ENCODE data around the gene COMMD10. TPM values are rescaled to one million over a fixed set of nuclear protein-coding genes. Genes with fewer than 3 reads are reported as not detected.

The COMMD10 gene
- total and polyA plus RNA-seq, 12 donors = 16.8 to 42.8 (median 35.4) TPM

GRCh38 chr5:116154252-116154651 is 69.4 kb downstream of the COMMD10 start:
- H3K4me1 ChIP-seq = peaks cover 0 to 17% (median 7%) of the 10 kb centered on the region in 9 donors
- H3K27ac ChIP-seq = no peak overlapping the region
- no peak for ATAC-seq
- intact Hi-C loops (cut with DNase I) = no loop called here
- no peak for DNase-seq
- no peaks in the 10 kb centered on the region for H3K36me3 ChIP-seq
- no peak overlapping the region for H3K4me3 ChIP-seq
- TF ChIP-seq, protein P1, sequence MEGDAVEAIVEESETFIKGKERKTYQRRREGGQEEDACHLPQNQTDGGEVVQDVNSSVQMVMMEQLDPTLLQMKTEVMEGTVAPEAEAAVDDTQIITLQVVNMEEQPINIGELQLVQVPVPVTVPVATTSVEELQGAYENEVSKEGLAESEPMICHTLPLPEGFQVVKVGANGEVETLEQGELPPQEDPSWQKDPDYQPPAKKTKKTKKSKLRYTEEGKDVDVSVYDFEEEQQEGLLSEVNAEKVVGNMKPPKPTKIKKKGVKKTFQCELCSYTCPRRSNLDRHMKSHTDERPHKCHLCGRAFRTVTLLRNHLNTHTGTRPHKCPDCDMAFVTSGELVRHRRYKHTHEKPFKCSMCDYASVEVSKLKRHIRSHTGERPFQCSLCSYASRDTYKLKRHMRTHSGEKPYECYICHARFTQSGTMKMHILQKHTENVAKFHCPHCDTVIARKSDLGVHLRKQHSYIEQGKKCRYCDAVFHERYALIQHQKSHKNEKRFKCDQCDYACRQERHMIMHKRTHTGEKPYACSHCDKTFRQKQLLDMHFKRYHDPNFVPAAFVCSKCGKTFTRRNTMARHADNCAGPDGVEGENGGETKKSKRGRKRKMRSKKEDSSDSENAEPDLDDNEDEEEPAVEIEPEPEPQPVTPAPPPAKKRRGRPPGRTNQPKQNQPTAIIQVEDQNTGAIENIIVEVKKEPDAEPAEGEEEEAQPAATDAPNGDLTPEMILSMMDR (IDR thresholded peaks at IDR 0.05) = no peak
- H3K27me3 ChIP-seq = no peaks in the 10 kb centered on the region
- H3K9me3 ChIP-seq = peaks cover 0 to 4% (median 0%) of the 10 kb centered on the region in 11 donors

- DNase-seq = no peak
- intact Hi-C loops (cut with DNase I) = no loop called here
- Histone ChIP-seq H3K36me3 (no peaks in the 10 kb centered on the region), H3K4me3 (no peak overlapping the region), H3K27ac (no peak overlapping the region), H3K9me3 (peaks cover 0 to 3% (median 0%) of the 10 kb centered on the region in 11 donors), H3K4me1 (peaks cover 0 to 17% (median 7%) of the 10 kb centered on the region in 9 donors), H3K27me3 (no peaks in the 10 kb centered on the region)
- no peak for ATAC-seq
- TF ChIP-seq, protein P1 (IDR thresholded peaks at IDR 0.05) = no peak
These were observed 70.1 kb downstream of the COMMD10 start for GRCh38 chr5:116154931-116155330.

GRCh38 chr5:116157902-116158301 is 73.1 kb downstream of the COMMD10 start:
- DNase-seq (no peak), ATAC-seq (no peak)
- Histone ChIP-seq H3K27me3 (no peaks in the 10 kb centered on the region), H3K9me3 (no peaks in the 10 kb centered on the region), H3K4me1 (peaks cover 0 to 18% (median 8%) of the 10 kb centered on the region in 9 donors), H3K36me3 (no peaks in the 10 kb centered on the region), H3K4me3 (no peak overlapping the region), H3K27ac (no peak overlapping the region)
- WGBS, 2 donors = 95 to 96% methylated on average over 7 of the region's 8 CpGs
- intact Hi-C loops (cut with DNase I) = no loop called here
- TF ChIP-seq, protein P1 (IDR thresholded peaks at IDR 0.05) = no peak

DNA sequence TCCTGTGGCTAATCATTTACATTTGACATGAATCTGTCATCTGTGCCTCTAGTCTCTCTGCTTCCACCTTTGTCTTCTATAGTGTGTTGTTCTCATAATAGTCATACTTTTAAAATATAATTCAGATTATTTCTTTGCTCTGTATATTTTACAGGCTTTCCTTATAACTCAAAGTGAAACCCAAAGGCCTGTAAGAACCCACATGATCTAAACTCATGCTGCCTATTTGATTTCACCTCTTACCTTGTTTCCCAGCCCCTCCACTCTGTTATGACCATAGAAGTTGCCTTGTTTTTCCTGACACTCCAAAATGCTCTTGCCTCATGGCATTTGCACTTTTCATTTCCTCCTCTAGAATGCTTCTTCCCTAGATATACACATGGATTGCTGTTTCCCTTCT is 74.2 kb downstream of the COMMD10 start:
- Histone ChIP-seq H3K4me1 (peaks cover 0 to 11% (median 0%) of the 10 kb centered on the region in 9 donors), H3K36me3 (no peaks in the 10 kb centered on the region), H3K9me3 (no peaks in the 10 kb centered on the region), H3K27me3 (no peaks in the 10 kb centered on the region), H3K4me3 (no peak overlapping the region), H3K27ac (no peak overlapping the region)
- no peak for DNase-seq
- intact Hi-C loops (cut with DNase I) = no loop called here
- TF ChIP-seq, protein P1 (IDR thresholded peaks at IDR 0.05) = no peak
- no peak for ATAC-seq
